ENCODE data around the gene TNPO1. TPM values are rescaled to one million over a fixed set of nuclear protein-coding genes. Genes with fewer than 3 reads are reported as not detected.

Gene TNPO1
- total and polyA plus RNA-seq, 9 of the 15 experiments (the other 6 are each of a cell fraction or from before 2014, with no cell fraction given): 20.8 to 176 (median 97.9) TPM

GRCh38 chr5:72817076-72817481 lies 618 bp downstream of the TNPO1 start (continued):
- no peak for TF ChIP-seq CBX2 (IDR thresholded peaks at IDR 0.05; ENCODE audit: insufficient read depth, low read length, poor library complexity, severe bottlenecking)
- TF ChIP-seq RBBP5 (IDR thresholded peaks at IDR 0.05; ENCODE audit: borderline replicate concordance, insufficient read depth, low read length, poor library complexity, severe bottlenecking): no peak
- TF ChIP-seq NONO (IDR thresholded peaks at IDR 0.05; ENCODE audit: low read depth in 2 of 2, low read length in 1 of 2): no peak
- peak; percentile 10; the same call in 1 of the 2 replicates for TF ChIP-seq ZNF232 (CRISPR knock-in tag; IDR thresholded peaks at IDR 0.05)
- no peak for TF ChIP-seq TCFL5 (CRISPR knock-in tag; conservative IDR thresholded peaks at IDR 0.05)
- 0 out of 2 replicates have a peak, but pooled peaks have one; percentile 16 for TF ChIP-seq SMARCE1 (IDR thresholded peaks at IDR 0.05)
- TF ChIP-seq HDAC6 (IDR thresholded peaks at IDR 0.05; ENCODE audit: low read depth, low read length): no peak
- TF ChIP-seq ZNF224 (CRISPR knock-in tag; IDR thresholded peaks at IDR 0.05): no peak
- no peak for TF ChIP-seq SRSF9 (IDR thresholded peaks at IDR 0.05; ENCODE audit: borderline replicate concordance, low read depth, low read length)
- no peak for TF ChIP-seq BRD4 (IDR thresholded peaks at IDR 0.05)
- no peak for TF ChIP-seq SIN3A (IDR thresholded peaks at IDR 0.05; ENCODE audit: borderline replicate concordance in 2 of 2, control insufficient read depth in 1 of 2, low read depth in 2 of 2, low read length in 2 of 2)
- TF ChIP-seq NR3C1 (CRISPR knock-in tag; IDR thresholded peaks at IDR 0.05): no peak
- no peak for TF ChIP-seq GABPB2 (CRISPR knock-in tag; conservative IDR thresholded peaks at IDR 0.05)
- TF ChIP-seq ERF (CRISPR knock-in tag; IDR thresholded peaks at IDR 0.05): no peak
- TF ChIP-seq FOSL1 (tag; conservative IDR thresholded peaks at IDR 0.05): no peak
- TF ChIP-seq ZNF609 (CRISPR knock-in tag; IDR thresholded peaks at IDR 0.05; ENCODE audit: borderline replicate concordance): no peak
- TF ChIP-seq MAFF (IDR thresholded peaks at IDR 0.05; ENCODE audit: low read length): no peak
- TF ChIP-seq HNRNPL (IDR thresholded peaks at IDR 0.05; ENCODE audit: low read depth, low read length): no peak
- peak; percentile 7; the same call in 1 of the 2 replicates for TF ChIP-seq TFAP4 (CRISPR knock-in tag; IDR thresholded peaks at IDR 0.05; ENCODE audit: borderline replicate concordance)
- TF ChIP-seq ZBTB26 (CRISPR knock-in tag; IDR thresholded peaks at IDR 0.05): no peak
- TF ChIP-seq HDAC2 (IDR thresholded peaks at IDR 0.05): peak; percentile 50; the same call in 1 of the 2 replicates
- peak; percentile 58 for TF ChIP-seq HNRNPLL (IDR thresholded peaks at IDR 0.05; ENCODE audit: low read depth, low read length, poor library complexity, severe bottlenecking)
- no peak for TF ChIP-seq TAF1 (IDR thresholded peaks at IDR 0.05; ENCODE audit: control insufficient read depth, extremely low read depth, insufficient read depth, low read length, severe bottlenecking)
